Measurements from ENCODE around the gene FAF1. TPM values are rescaled to one million over a fixed set of nuclear protein-coding genes. Genes with fewer than 3 reads are reported as not detected.

Gene FAF1
- total and polyA plus RNA-seq, 2 of the 8 experiments (the other 6 are each of a cell fraction or from before 2014, with no cell fraction given): 10.8 to 65.9 TPM

- H2BK120ac ChIP-seq (replicated peaks; ENCODE audit: low read depth, low read length): no peak overlapping the region
- no peak overlapping the region for H2AFZ ChIP-seq (ENCODE audit: low read length)
- WGBS, 2 experiments (ENCODE audit: extremely low coverage in 1 of 2, insufficient coverage in 1 of 2, insufficient read length in 1 of 2, insufficient replicate concordance in 2 of 2, low coverage in 1 of 2, low lambda C conversion rate in 2 of 2, missing lambda C conversion rate in 1 of 2): 94% methylated on average over 3 of the region's 3 CpGs; no CpG with 5 or more reads in 1 of the 2 experiments
- H3K9me3 ChIP-seq (ENCODE audit: insufficient read depth in 2 of 2, low read depth in 1 of 2, low read length in 1 of 2): no peaks in the 10 kb centered on the region
- H3K36me3 ChIP-seq (ENCODE audit: control insufficient read depth in 2 of 4, insufficient read depth in 4 of 4, low read length in 3 of 4): no peaks in the 10 kb centered on the region
- no peak overlapping the region for H4K8ac ChIP-seq (ENCODE audit: extremely low read depth, insufficient read depth, low read length)
- H2BK12ac ChIP-seq (ENCODE audit: low read depth, low read length): no peak overlapping the region
- H3K79me2 ChIP-seq (ENCODE audit: control insufficient read depth in 1 of 2, insufficient read depth in 2 of 2, low read length in 2 of 2): no peaks in the 10 kb centered on the region
- ChIA-PET POLR2A (ENCODE audit: partially characterized antibody) (no interaction called here), CTCF (ENCODE audit: partially characterized antibody) (interaction anchor here (0.9 kb wide), 1 partner anchor 21 kb away, joined by 3 read pairs; no protein-coding TSS in a partner anchor)
- H3K9ac ChIP-seq (replicated peaks in 1 of 4; ENCODE audit: extremely low read depth in 1 of 4, low read depth in 3 of 4, low read length in 3 of 4): no peak overlapping the region
- H3K27me3 ChIP-seq (replicated peaks in 1 of 4; ENCODE audit: control insufficient read depth in 3 of 4, extremely low read depth in 1 of 4, insufficient read depth in 3 of 4, low read length in 3 of 4): no peaks in the 10 kb centered on the region
- TF ChIP-seq EGR1 (IDR thresholded peaks at IDR 0.05; ENCODE audit: borderline replicate concordance, low read depth, low read length) (no peak), JUND (IDR thresholded peaks at IDR 0.05; ENCODE audit: low read length) (no peak), HDAC2 (IDR thresholded peaks at IDR 0.05; ENCODE audit: borderline replicate concordance in 1 of 2, low read depth in 2 of 2, low read length in 2 of 2) (no peak), POU5F1 (IDR thresholded peaks at IDR 0.05; ENCODE audit: low read depth, low read length) (no peak), SIRT6 (IDR thresholded peaks at IDR 0.05; ENCODE audit: low read length) (no peak), HDAC6 (IDR thresholded peaks at IDR 0.05; ENCODE audit: low read depth, low read length) (no peak), SUZ12 (IDR thresholded peaks at IDR 0.05; ENCODE audit: low read length) (no peak), ASH2L (IDR thresholded peaks at IDR 0.05; ENCODE audit: low read length) (no peak), MAX (IDR thresholded peaks at IDR 0.05) (no peak), RAD21 (IDR thresholded peaks at IDR 0.05 in 1 of 2, conservative IDR thresholded peaks at IDR 0.05 in 1 of 2; ENCODE audit: low read depth in 2 of 2, low read length in 2 of 2) (no peak)
- no peak overlapping the region for H3K23ac ChIP-seq (ENCODE audit: insufficient read length)
- no peak overlapping the region for H2BK15ac ChIP-seq (ENCODE audit: low read length)
- H2BK20ac ChIP-seq (ENCODE audit: low read length): no peak overlapping the region
- no peaks in the 10 kb centered on the region for H3K4me1 ChIP-seq (replicated peaks in 1 of 4; ENCODE audit: control insufficient read depth in 3 of 4, insufficient read depth in 4 of 4, low read length in 3 of 4)
- no peak overlapping the region for H3K4ac ChIP-seq (replicated peaks; ENCODE audit: insufficient read length, low read depth, low read length)
- no peaks in the 10 kb centered on the region for H4K20me1 ChIP-seq (replicated peaks in 1 of 2; ENCODE audit: control insufficient read depth in 1 of 2, insufficient read depth in 2 of 2, low read length in 2 of 2)
- no peak for DNase-seq (ENCODE audit: low read depth in 1 of 2, low spot score in 2 of 2)
- no peak overlapping the region for H4K5ac ChIP-seq (ENCODE audit: insufficient read length, low read depth, low read length)
- H3K27ac ChIP-seq (ENCODE audit: low read depth, low read length): no peak overlapping the region
- no peak overlapping the region for H2AK5ac ChIP-seq (ENCODE audit: low read depth, low read length)
- no peak overlapping the region for H4K91ac ChIP-seq (replicated peaks; ENCODE audit: insufficient read length, low read length)
- H3K14ac ChIP-seq (ENCODE audit: insufficient read length): no peak overlapping the region
- H3K4me2 ChIP-seq (ENCODE audit: insufficient read depth in 1 of 2, low read depth in 2 of 2, low read length in 2 of 2): no peak overlapping the region
- no peak overlapping the region for H3K4me3 ChIP-seq (ENCODE audit: extremely low read depth in 1 of 4, insufficient read depth in 2 of 4, low read depth in 3 of 4, low read length in 4 of 4)
- FAIRE-seq: no peak
- no peak overlapping the region for H3K56ac ChIP-seq (replicated peaks; ENCODE audit: insufficient read length, low read depth, low read length)
- no peaks in the 10 kb centered on the region for H3K23me2 ChIP-seq (ENCODE audit: low read depth, low read length)
- no peak overlapping the region for H3K18ac ChIP-seq (ENCODE audit: extremely low read depth, low read length)
- no peaks in the 10 kb centered on the region for H3K79me1 ChIP-seq (ENCODE audit: low read depth, low read length)
- no peak overlapping the region for H2BK5ac ChIP-seq (ENCODE audit: low read depth, low read length)
Measured at GRCh38 chr1:50681931-50682330, 278.1 kb downstream of the FAF1 start.

Measured in H1 (cell line).